Nephron (organoid): ENCODE results near the gene ITPKC.

Source experiments
- H3K27ac Mint-ChIP-seq, 3 experiments: 2 replicates each; pipeline ENCODE4 v1.8.0; 2020; ENCODE audit warnings: mixed read lengths in 3 of 3, mild to moderate bottlenecking in 2 of 3, moderate library complexity in 1 of 3
- H3K27me3 Mint-ChIP-seq: 2 replicates; pipeline ENCODE4 v1.8.0; 2021; ENCODE audit warnings: low read depth, mild to moderate bottlenecking, moderate library complexity, mixed read lengths
- H3K36me3 Mint-ChIP-seq: 2 replicates; pipeline ENCODE4 v1.8.0; 2020; ENCODE audit warnings: low read depth, mixed read lengths
- H3K4me1 Mint-ChIP-seq: 2 replicates; pipeline ENCODE4 v1.8.0; 2020; ENCODE audit warnings: mixed read lengths
- H3K4me3 Mint-ChIP-seq, 3 experiments: 2 replicates each; pipeline ENCODE4 v1.8.0; 2020; ENCODE audit warnings: mild to moderate bottlenecking in 3 of 3, mixed read lengths in 3 of 3, moderate library complexity in 2 of 3
- H3K9me3 Mint-ChIP-seq: 2 replicates; pipeline ENCODE4 v1.8.0; 2020; ENCODE audit warnings: mixed read lengths
- TF ChIP-seq, protein P1 (sequence below), 3 experiments: fragments of 200-600 bp; sonication (generic); IDR thresholded peaks; one replicate each; pipeline ENCODE4 v1.5.0; 2021; ENCODE audit warnings: antibody characterized with exemption in 3 of 3; ENCODE audit not compliant: unreplicated experiment in 3 of 3

The ITPKC gene

DNA sequence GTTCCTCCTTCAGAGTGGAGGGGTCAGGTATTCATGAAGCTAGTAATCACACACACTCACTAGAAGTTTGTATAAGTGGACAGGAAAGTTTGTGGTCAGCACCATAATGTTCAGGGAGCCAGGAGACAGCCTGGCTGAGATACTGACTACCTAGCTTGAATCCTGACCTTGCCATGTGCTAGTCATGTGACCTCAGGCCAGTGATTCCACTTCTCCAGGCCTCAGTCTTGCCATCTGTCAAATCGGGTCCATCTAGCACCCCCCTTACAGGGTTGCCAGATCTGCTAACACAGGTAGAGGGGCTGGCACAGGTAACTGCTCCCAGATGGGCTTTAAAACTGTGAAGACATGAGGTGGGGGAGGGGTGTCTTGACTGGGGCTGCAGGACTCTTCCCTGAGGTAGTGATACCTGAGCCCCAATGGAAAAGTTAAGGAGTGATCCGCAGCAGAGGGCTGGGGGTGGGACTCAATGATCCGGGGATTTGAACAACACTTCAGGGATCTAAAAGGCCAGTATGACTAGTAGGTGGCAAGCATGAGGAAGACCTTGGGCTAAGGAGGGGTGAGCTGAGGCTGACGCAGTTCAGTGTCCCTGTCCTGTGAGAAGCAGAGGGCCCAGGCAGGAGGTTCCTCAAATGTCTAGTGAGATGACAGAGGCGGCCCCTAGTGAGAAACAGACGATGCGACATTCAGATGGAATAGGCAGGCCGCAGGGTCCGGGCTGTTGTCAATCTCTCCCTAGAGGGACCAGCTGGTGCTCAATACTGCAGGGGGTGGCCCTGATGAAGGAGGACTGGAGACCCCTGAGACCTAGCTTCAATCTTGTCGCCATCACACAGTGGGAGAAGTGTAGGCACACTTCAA lies 24.8 kb downstream of the ITPKC start:
- no peak overlapping the region for H3K4me3 Mint-ChIP-seq
- H3K4me1 Mint-ChIP-seq = no peaks in the 10 kb centered on the region
- H3K27ac Mint-ChIP-seq = peak overlapping the region in 2 of 3 experiments; percentile 38 to 43
- TF ChIP-seq, protein P1, sequence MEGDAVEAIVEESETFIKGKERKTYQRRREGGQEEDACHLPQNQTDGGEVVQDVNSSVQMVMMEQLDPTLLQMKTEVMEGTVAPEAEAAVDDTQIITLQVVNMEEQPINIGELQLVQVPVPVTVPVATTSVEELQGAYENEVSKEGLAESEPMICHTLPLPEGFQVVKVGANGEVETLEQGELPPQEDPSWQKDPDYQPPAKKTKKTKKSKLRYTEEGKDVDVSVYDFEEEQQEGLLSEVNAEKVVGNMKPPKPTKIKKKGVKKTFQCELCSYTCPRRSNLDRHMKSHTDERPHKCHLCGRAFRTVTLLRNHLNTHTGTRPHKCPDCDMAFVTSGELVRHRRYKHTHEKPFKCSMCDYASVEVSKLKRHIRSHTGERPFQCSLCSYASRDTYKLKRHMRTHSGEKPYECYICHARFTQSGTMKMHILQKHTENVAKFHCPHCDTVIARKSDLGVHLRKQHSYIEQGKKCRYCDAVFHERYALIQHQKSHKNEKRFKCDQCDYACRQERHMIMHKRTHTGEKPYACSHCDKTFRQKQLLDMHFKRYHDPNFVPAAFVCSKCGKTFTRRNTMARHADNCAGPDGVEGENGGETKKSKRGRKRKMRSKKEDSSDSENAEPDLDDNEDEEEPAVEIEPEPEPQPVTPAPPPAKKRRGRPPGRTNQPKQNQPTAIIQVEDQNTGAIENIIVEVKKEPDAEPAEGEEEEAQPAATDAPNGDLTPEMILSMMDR (IDR thresholded peaks at IDR 0.05; ENCODE audit: unreplicated experiment in 3 of 3) = no peak
- no peaks in the 10 kb centered on the region for H3K27me3 Mint-ChIP-seq
- no peaks in the 10 kb centered on the region for H3K9me3 Mint-ChIP-seq
- peaks cover 13% of the 10 kb centered on the region for H3K36me3 Mint-ChIP-seq

DNA sequence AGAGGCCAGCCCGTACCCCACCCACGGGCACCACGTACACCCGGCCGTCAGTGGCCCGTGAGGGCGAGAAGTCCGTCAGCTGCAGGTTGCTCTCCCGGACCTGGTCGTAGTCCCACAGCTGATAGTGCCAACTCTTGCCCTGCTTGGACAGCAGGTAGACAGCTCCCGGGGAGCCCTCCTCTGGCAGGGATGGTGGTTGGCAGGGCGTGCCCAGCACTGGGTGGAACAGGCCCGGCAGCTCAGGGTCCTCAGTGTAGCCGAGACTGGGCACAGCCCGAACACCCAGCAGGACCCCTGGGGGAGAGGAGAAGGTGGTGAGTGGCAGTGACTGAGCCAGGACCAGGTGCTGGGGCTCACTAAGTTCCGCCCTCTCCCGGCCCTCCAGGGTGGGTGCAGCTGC lies 25.6 kb downstream of the ITPKC start:
- no peaks in the 10 kb centered on the region for H3K9me3 Mint-ChIP-seq

DNA sequence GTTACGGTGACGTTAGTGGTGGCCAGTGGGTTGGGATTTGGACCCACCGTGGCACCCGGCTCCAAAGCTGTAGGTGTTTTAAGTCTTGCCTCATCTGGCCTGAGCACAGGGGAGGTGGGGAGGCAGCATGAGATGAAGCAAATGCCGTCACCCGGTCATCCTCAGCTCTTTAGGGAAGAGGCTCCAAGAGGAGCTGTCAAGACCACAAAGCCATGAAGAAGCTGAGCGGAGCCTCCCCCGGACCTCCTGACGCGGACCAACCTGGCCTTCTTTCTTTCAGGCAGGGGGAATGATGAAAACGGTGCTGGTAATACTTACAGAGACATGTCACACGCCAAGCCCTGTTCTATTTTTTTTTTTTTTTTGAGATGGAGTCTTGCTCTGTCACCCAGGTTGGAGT lies 26.0 kb downstream of the ITPKC start:
- Mint-ChIP-seq H3K27ac (no peak overlapping the region), H3K36me3 (peaks cover 5% of the 10 kb centered on the region), H3K4me1 (no peaks in the 10 kb centered on the region), H3K4me3 (no peak overlapping the region), H3K27me3 (no peaks in the 10 kb centered on the region), H3K9me3 (no peaks in the 10 kb centered on the region)
- TF ChIP-seq, protein P1 (IDR thresholded peaks at IDR 0.05; ENCODE audit: unreplicated experiment in 3 of 3) = no peak

More for the DNA sequence above, 25.6 kb downstream of the ITPKC start:
- TF ChIP-seq, protein P1 (IDR thresholded peaks at IDR 0.05; ENCODE audit: unreplicated experiment in 3 of 3) = no peak
- no peaks in the 10 kb centered on the region for H3K27me3 Mint-ChIP-seq
- H3K4me3 Mint-ChIP-seq = no peak overlapping the region
- H3K36me3 Mint-ChIP-seq = peaks cover 8% of the 10 kb centered on the region
- H3K4me1 Mint-ChIP-seq = no peaks in the 10 kb centered on the region
- no peak overlapping the region for H3K27ac Mint-ChIP-seq

DNA sequence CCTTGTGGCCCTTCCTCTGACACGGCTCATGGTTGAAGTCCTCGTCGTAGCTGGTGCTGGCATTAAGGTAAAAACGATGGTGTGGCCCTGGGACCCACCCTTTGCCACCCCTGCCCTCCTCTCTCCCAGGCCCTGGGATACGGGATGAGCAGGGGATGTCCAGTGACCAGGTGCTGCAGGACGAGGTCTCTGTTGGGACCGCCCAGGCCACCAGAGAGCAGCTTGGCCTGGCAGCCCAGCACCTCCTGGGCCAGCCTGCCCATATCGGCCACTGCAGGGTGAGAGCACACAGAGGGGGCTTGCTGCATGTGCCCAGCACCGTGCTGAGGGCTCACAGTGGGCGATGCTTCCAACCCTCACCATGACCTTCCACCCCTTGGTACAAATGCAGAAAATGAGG lies 27.0 kb downstream of the ITPKC start:
- Mint-ChIP-seq H3K27ac (no peak overlapping the region), H3K9me3 (no peaks in the 10 kb centered on the region), H3K4me3 (no peak overlapping the region), H3K4me1 (peaks cover 5% of the 10 kb centered on the region), H3K36me3 (peaks cover under 1% of the 10 kb centered on the region), H3K27me3 (no peaks in the 10 kb centered on the region)
- TF ChIP-seq, protein P1 (IDR thresholded peaks at IDR 0.05; ENCODE audit: unreplicated experiment in 3 of 3) = no peak

DNA sequence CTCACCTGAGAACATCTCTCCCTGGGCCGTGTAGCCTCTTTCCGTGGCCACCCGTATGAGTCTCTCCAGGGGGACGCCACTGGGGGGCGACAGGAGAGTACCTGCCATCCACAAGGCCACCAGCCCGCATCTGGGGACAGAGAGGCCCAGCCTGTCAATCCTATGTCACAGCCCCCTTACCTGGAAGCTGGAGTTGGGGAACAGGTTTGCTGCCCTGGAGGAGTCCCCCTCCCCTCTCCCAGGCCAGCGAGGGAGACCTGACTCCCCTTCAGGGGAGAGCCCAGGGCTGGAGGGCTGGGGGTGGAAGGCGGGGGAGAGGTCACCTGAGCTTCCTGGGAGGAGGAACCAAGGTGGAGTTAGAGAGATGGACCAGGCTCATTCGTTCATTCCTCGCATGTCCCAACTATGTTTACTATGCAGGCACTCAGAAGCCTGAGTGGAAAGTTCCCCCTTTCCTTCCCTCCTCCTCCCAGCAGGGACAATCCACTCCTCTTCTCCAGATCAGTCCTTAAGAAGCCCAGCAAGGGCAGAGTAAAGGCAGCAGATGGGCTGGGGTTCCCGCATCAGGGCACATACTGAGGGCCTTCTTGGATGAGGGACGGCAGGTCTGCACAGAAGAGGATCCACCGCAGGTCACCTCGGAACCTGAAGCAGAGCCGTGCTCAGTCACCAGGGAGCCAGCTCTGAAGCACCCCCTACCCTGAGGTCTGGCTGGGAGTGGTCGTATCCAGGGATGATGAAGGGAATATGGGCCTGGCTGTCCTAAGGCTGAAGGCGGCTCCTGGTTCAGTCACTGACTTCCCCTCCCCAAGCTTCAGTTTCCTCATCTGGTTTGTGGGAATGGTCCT lies 27.9 kb downstream of the ITPKC start:
- Mint-ChIP-seq H3K9me3 (no peaks in the 10 kb centered on the region), H3K4me3 (no peak overlapping the region), H3K36me3 (no peaks in the 10 kb centered on the region), H3K27ac (peak overlapping the region in 2 of 3 experiments; percentile 74 to 85), H3K4me1 (peaks cover 8% of the 10 kb centered on the region), H3K27me3 (no peaks in the 10 kb centered on the region)
- TF ChIP-seq, protein P1 (IDR thresholded peaks at IDR 0.05; ENCODE audit: unreplicated experiment in 3 of 3) = no peak
